ENCODE results near the gene FNIP1. TPM values are rescaled to one million over a fixed set of nuclear protein-coding genes. Genes with fewer than 3 reads are reported as not detected.

FNIP1 gene
- total RNA-seq, 2 donors from 2014 or later = 52.9 to 54.7 TPM

DNA sequence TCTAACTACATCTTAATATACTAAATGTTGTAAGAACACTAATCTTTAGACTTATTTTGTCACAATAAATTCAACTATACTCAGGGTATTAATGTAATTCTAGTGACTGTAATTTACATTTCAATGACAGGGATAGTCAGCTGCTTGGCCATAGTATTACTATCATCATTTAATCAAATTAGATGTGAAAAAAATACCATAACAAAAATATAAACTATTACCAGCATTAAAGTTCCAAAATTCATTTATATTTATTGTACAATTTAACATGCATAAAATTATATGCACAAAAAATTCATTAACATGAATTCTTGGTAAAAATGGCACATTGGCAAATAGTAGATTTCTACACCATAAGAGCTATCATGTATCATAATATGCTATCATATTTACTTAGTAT lies 28.9 kb downstream of the FNIP1 start:
- Histone ChIP-seq H3K27me3 (replicated peaks; ENCODE audit: insufficient read depth) (no peaks in the 10 kb centered on the region), H3K27ac (no peak overlapping the region), H3K4me1 (ENCODE audit: control insufficient read depth in 1 of 2, low read depth in 2 of 2) (peaks cover 28 to 44% of the 10 kb centered on the region in 2 donors), H3K4me3 (no peak overlapping the region), H3K36me3 (no peaks in the 10 kb centered on the region), H3K9me3 (no peaks in the 10 kb centered on the region)
- no peak for DNase-seq (ENCODE audit: low spot score)
- TF ChIP-seq CTCF (IDR thresholded peaks at IDR 0.05) = no peak
- ATAC-seq (ENCODE audit: insufficient number of reproducible peaks, low FRiP score, low read depth) = no peak

GRCh38 chr5:131766689-131767088 lies 30.1 kb downstream of the FNIP1 start:
- Histone ChIP-seq H3K36me3 (no peaks in the 10 kb centered on the region), H3K27me3 (replicated peaks; ENCODE audit: insufficient read depth) (no peaks in the 10 kb centered on the region), H3K4me1 (ENCODE audit: control insufficient read depth in 1 of 2, low read depth in 2 of 2) (peaks cover 17 to 33% of the 10 kb centered on the region in 2 donors), H3K9me3 (no peaks in the 10 kb centered on the region), H3K27ac (no peak overlapping the region), H3K4me3 (no peak overlapping the region)
- DNase-seq (ENCODE audit: low spot score) (no peak), ATAC-seq (ENCODE audit: insufficient number of reproducible peaks, low FRiP score, low read depth) (no peak)
- no peak for TF ChIP-seq CTCF (IDR thresholded peaks at IDR 0.05)

- ATAC-seq (ENCODE audit: insufficient number of reproducible peaks, low FRiP score, low read depth) (no peak), DNase-seq (ENCODE audit: low spot score) (no peak)
- Histone ChIP-seq H3K4me1 (ENCODE audit: control insufficient read depth in 1 of 2, low read depth in 2 of 2) (peaks cover 14 to 27% of the 10 kb centered on the region in 2 donors), H3K27ac (no peak overlapping the region), H3K9me3 (no peaks in the 10 kb centered on the region), H3K27me3 (replicated peaks; ENCODE audit: insufficient read depth) (no peaks in the 10 kb centered on the region), H3K36me3 (no peaks in the 10 kb centered on the region), H3K4me3 (no peak overlapping the region)
- no peak for TF ChIP-seq CTCF (IDR thresholded peaks at IDR 0.05)
These were observed 31.6 kb downstream of the FNIP1 start for GRCh38 chr5:131765261-131765660.

DNA sequence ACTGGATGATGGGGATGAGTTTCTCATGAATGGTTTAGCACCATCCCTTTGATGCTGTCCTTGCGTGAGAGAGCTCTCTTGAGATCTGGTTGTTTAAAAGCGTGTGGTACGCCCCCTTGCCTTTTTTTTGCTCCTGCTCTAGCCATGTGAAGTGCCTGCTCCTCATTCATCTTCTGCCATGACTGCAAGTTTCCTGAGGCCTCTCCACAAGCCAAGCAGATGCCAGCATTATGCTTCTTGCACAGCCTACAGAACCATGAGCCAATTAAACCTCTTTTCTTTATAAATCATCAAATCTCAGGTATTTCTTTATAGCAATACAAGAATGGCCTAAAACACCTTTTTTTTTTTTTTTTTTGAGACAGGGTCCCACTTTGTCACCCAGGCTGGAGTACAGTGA lies 32.8 kb downstream of the FNIP1 start:
- ATAC-seq (ENCODE audit: insufficient number of reproducible peaks, low FRiP score, low read depth) (no peak), DNase-seq (ENCODE audit: low spot score) (no peak)
- no peak for TF ChIP-seq CTCF (IDR thresholded peaks at IDR 0.05)
- Histone ChIP-seq H3K4me3 (no peak overlapping the region), H3K36me3 (no peaks in the 10 kb centered on the region), H3K27me3 (replicated peaks; ENCODE audit: insufficient read depth) (no peaks in the 10 kb centered on the region), H3K4me1 (ENCODE audit: control insufficient read depth in 1 of 2, low read depth in 2 of 2) (peaks cover 15 to 18% of the 10 kb centered on the region in 2 donors), H3K9me3 (no peaks in the 10 kb centered on the region), H3K27ac (no peak overlapping the region)

DNA sequence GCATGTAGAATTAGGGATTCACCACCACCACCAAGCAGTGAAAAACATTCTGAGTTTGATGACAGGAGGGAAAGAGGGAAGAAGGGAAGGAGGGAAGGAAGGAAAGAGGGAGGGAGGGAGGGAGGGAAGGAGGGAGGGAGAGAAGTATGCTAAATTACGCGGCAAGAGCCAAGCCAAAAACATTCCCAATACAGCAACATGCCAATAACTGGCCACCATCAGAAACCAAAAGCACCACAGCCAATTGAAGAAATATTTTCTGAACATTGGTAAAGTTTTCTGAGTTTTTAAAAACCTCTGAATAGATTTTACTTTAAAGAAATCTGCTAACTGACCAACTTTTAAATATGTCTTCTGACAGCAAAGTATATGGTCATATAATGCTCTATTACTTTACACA lies 36.0 kb downstream of the FNIP1 start:
- H3K4me1 ChIP-seq (ENCODE audit: control insufficient read depth in 1 of 2, low read depth in 2 of 2) = peaks cover 31 to 33% of the 10 kb centered on the region in 2 donors
- no peak for TF ChIP-seq CTCF (IDR thresholded peaks at IDR 0.05)
- ATAC-seq (ENCODE audit: insufficient number of reproducible peaks, low FRiP score, low read depth) = no peak

More for the DNA sequence above, 36.0 kb downstream of the FNIP1 start:
- Histone ChIP-seq H3K27me3 (replicated peaks; ENCODE audit: insufficient read depth) (no peaks in the 10 kb centered on the region), H3K9me3 (no peaks in the 10 kb centered on the region), H3K36me3 (no peaks in the 10 kb centered on the region), H3K27ac (no peak overlapping the region), H3K4me3 (no peak overlapping the region)
- DNase-seq (ENCODE audit: low spot score) = no peak
